HG02885 (cell line): ENCODE measurements around the gene TRIM52.
A peak's percentile ranks its signal among the peaks of the same experiment; 100 is the strongest.
"Not testable (repeated sequence)": the region's sequence is repeated elsewhere in the genome, so short reads cannot be mapped to it uniquely, and the experiment has no call there.

Source experiments
- ATAC-seq: cut with Tn5 transposase; IDR thresholded peaks from one replicate; pipeline ENCODE4 v1.9.1; 2021; ENCODE audit warnings: mild to moderate bottlenecking; ENCODE audit not compliant: unreplicated experiment, poor library complexity

TRIM52 gene

GRCh38 chr5:181217111-181217802, 43.7 kb downstream of the TRIM52 start:
- ATAC-seq, result peak; percentile 14

- ATAC-seq, result no peak
Measured at GRCh38 chr5:181215997-181216989, 44.6 kb downstream of the TRIM52 start.

DNA sequence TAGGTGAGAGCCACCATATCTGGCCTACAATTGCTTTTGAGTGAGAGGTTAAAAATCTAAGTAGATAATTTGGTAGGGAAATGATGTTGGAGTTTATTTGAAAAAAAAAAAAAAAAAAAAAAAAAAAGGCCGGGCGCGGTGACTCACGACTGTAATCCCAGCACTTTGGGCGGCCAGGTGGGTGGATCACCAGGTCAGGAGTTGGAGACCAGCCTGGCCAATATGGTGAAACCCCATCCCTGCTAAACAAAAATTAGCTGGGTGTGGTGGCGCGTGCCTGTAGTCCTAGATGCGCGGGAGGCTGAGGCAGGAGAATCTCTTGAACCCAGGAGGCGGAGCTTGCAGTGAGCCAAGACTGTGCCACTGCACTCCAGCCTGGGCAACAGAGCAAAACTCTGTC, 46.7 kb downstream of the TRIM52 start:
- ATAC-seq, result not testable (repeated sequence)

GRCh38 chr5:181212934-181213333, 48.0 kb downstream of the TRIM52 start:
- ATAC-seq, result no peak

DNA sequence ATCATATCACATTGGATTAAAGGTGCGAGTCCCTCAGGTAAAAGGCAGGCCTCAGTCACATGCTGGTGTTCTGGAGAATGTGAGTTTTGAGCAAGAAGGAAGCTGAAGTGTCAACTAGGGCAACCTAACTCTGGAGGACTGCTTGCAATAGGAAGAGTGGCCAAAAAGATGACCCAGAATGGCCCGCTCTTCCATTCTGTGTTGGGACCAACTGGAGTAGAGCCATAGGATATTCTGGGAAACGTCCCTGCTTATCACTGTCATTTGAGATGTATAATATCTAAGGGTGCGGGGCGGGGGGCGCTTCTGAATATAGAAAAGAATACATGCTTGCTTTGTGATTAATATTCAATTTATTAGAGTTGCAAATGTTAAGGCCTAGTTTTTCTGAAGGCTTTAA, 48.9 kb downstream of the TRIM52 start:
- ATAC-seq, result no peak

DNA sequence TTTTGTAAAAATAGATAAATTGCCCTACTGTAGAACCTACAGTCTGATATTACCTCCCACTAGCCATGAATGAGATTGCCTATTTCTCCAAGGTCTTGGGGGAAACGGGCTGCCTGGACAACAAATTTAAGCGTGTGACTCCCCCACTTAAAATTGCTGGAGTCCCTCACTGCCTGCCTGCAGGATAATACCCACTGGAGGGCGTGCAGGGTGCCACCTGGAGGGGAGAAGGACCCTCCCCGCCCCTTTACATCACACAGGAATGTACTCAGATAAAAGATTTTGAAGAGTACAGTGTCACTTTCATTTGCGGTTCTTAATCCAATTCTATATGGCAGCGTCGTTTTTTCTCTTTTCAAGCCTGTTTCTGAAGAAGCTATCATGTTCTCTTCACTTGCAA, 49.7 kb downstream of the TRIM52 start:
- ATAC-seq, result no peak

GRCh38 chr5:181210698-181211097, 50.2 kb downstream of the TRIM52 start:
- ATAC-seq, result not testable (repeated sequence)

DNA sequence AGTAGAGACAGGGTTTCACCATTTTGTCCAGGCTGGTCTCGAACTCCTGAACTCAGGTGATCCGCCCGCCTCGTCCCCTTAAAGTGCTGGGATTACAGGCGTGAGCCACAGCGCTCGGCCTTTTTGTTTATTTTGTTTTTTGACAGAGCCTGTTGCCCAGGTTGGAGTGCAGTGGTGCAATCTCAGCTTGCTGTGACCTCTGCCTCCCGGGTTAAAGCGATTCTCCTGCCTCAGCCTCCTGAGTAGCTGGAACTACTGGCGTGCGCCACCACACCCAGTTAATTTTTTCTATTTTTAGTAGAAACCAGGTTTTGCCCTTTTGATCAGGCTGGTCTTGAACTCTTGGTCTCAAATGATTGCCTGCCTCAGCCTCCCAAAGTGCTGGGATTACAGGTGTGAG, 50.8 kb downstream of the TRIM52 start:
- not testable (repeated sequence) for ATAC-seq

DNA sequence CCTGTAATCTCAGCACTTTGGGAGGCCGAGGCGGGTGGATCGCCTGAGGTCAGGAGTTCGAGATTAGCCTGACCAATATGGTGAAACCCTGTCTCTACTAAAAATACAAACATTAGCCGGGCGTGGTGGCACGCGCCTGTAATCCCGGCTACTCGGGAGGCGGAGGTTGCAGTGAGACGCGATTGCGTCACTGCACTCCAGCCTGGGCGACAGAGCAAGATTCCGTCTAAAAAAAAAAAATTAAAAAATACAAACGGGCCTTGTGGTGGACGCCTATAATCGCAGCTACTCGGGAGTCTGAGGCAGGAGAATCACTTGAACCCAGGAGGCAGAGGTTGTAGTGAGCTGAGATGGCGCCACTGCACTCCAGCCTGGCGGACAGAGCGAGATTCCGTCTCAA, 51.9 kb downstream of the TRIM52 start:
- ATAC-seq, result not testable (repeated sequence)

- ATAC-seq, result no peak
Measured at GRCh38 chr5:181207960-181208253, 53.0 kb downstream of the TRIM52 start.

GRCh38 chr5:181207214-181207959, 53.6 kb downstream of the TRIM52 start:
- ATAC-seq, result peak; percentile 53

- no peak for ATAC-seq
Measured at GRCh38 chr5:181205761-181206649, 54.9 kb downstream of the TRIM52 start.
